Activated CD8-positive, alpha-beta T cell treated with anti-CD3 and anti-CD28 coated beads, Interleukin-2, amount 10 ng/mL, durations not matched to agents 7 days and 5 days (primary cell): ENCODE measurements around the gene RAB11FIP5. TPM values are rescaled to one million over a fixed set of nuclear protein-coding genes. Genes with fewer than 3 reads are reported as not detected.
"Not testable (repeated sequence)": the region's sequence is repeated elsewhere in the genome, so short reads cannot be mapped to it uniquely, and the experiment has no call there.

Experiments used
- ATAC-seq: fragments of 150-1000 bp; cut with Tn5 transposase; one replicate; pipeline ENCODE4 v1.10.0; 2021; ENCODE audit warnings: moderate library complexity
- CTCF ChIA-PET: fragments of 350-600 bp; sonication (Branson Sonifier 250); formaldehyde crosslinking; loops from one replicate; lab custom pipeline; 2021; ENCODE audit warnings: antibody characterized with exemption; lab: Charles Lee
- POLR2A ChIA-PET: fragments of 350-600 bp; sonication (Branson Sonifier 250); formaldehyde crosslinking; loops from one replicate; lab custom pipeline; 2021; ENCODE audit warnings: antibody characterized with exemption; lab: Charles Lee
- DNase-seq: peaks from one replicate; pipeline ENCODE4 v3.0.0-alpha.2; 2020
- H3K27ac Mint-ChIP-seq: one replicate; pipeline ENCODE4 v1.8.0; 2021; ENCODE audit warnings: mild to moderate bottlenecking, mixed read lengths
- H3K27me3 Mint-ChIP-seq: one replicate; pipeline ENCODE4 v1.8.0; 2021; ENCODE audit warnings: low read depth, mixed read lengths
- H3K36me3 Mint-ChIP-seq: one replicate; pipeline ENCODE4 v1.8.0; 2021; ENCODE audit warnings: low read depth, mixed read lengths
- H3K4me1 Mint-ChIP-seq: one replicate; pipeline ENCODE4 v1.8.0; 2021; ENCODE audit warnings: low read depth, mixed read lengths
- H3K4me3 Mint-ChIP-seq: one replicate; pipeline ENCODE4 v1.8.0; 2021; ENCODE audit warnings: mild to moderate bottlenecking, mixed read lengths
- H3K9me3 Mint-ChIP-seq: one replicate; pipeline ENCODE4 v1.8.0; 2022; ENCODE audit warnings: mixed read lengths; ENCODE audit not compliant: insufficient read depth
- total RNA-seq, 2 experiments: library from RNA; stranded (reverse); gene quantifications; one replicate each; pipeline ENCODE4 v1.2.3, GENCODE V29; 2021

The RAB11FIP5 gene
- total RNA-seq, 2 experiments from 2014 or later, result 1.4 to 1.7 TPM

- no peak for DNase-seq
- H3K4me3 Mint-ChIP-seq, result no peak overlapping the region
- H3K36me3 Mint-ChIP-seq, result no peaks in the 10 kb centered on the region
- peaks cover 14% of the 10 kb centered on the region for H3K27me3 Mint-ChIP-seq
- peaks cover 13% of the 10 kb centered on the region for H3K4me1 Mint-ChIP-seq
- no peak for ATAC-seq
- no peaks in the 10 kb centered on the region for H3K9me3 Mint-ChIP-seq
- ChIA-PET POLR2A (no interaction called here), CTCF (no interaction called here)
- H3K27ac Mint-ChIP-seq, result no peak overlapping the region
Observed at GRCh38 chr2:73106791-73107190, 6.0 kb downstream of the RAB11FIP5 start.

- no peak overlapping the region for H3K4me3 Mint-ChIP-seq
- H3K27me3 Mint-ChIP-seq, result peaks cover 1% of the 10 kb centered on the region
- DNase-seq (no peak), ATAC-seq (no peak)
- ChIA-PET POLR2A (no interaction called here), CTCF (no interaction called here)
- peaks cover 2% of the 10 kb centered on the region for H3K4me1 Mint-ChIP-seq
- H3K27ac Mint-ChIP-seq, result peak overlapping the region; percentile 4
- no peaks in the 10 kb centered on the region for H3K9me3 Mint-ChIP-seq
- H3K36me3 Mint-ChIP-seq, result no peaks in the 10 kb centered on the region
Observed at GRCh38 chr2:73105511-73105971, 7.2 kb downstream of the RAB11FIP5 start.

GRCh38 chr2:73104933-73105332 is 7.8 kb downstream of the RAB11FIP5 start:
- DNase-seq (no peak), ATAC-seq (no peak)
- Mint-ChIP-seq H3K4me1 (peaks cover 2% of the 10 kb centered on the region), H3K36me3 (no peaks in the 10 kb centered on the region), H3K27ac (no peak overlapping the region), H3K4me3 (no peak overlapping the region), H3K9me3 (no peaks in the 10 kb centered on the region), H3K27me3 (no peaks in the 10 kb centered on the region)
- CTCF ChIA-PET, result no interaction called here
- POLR2A ChIA-PET, result no interaction called here

GRCh38 chr2:73103018-73103542 is 9.7 kb downstream of the RAB11FIP5 start:
- Mint-ChIP-seq H3K36me3 (no peaks in the 10 kb centered on the region), H3K4me1 (peaks cover 2% of the 10 kb centered on the region), H3K27me3 (no peaks in the 10 kb centered on the region), H3K9me3 (no peaks in the 10 kb centered on the region), H3K4me3 (no peak overlapping the region), H3K27ac (no peak overlapping the region)
- DNase-seq (no peak), ATAC-seq (no peak)
- POLR2A ChIA-PET, result no interaction called here
- CTCF ChIA-PET, result interaction anchor here (0.9 kb wide), 1 partner anchor 9 kb away, joined by 3 read pairs; no protein-coding TSS in a partner anchor

- DNase-seq (no peak), ATAC-seq (no peak)
- Mint-ChIP-seq H3K36me3 (no peaks in the 10 kb centered on the region), H3K4me3 (no peak overlapping the region), H3K9me3 (no peaks in the 10 kb centered on the region), H3K27me3 (no peaks in the 10 kb centered on the region), H3K4me1 (no peaks in the 10 kb centered on the region), H3K27ac (no peak overlapping the region)
- ChIA-PET CTCF (no interaction called here), POLR2A (no interaction called here)
Observed at GRCh38 chr2:73101626-73102256, 11.0 kb downstream of the RAB11FIP5 start.

GRCh38 chr2:73100956-73101355 is 11.8 kb downstream of the RAB11FIP5 start:
- DNase-seq (no peak), ATAC-seq (no peak)
- Mint-ChIP-seq H3K4me3 (no peak overlapping the region), H3K27ac (no peak overlapping the region), H3K4me1 (no peaks in the 10 kb centered on the region), H3K36me3 (no peaks in the 10 kb centered on the region), H3K9me3 (no peaks in the 10 kb centered on the region), H3K27me3 (peaks cover 3% of the 10 kb centered on the region)
- ChIA-PET POLR2A (no interaction called here), CTCF (no interaction called here)

GRCh38 chr2:73099486-73099885 is 13.3 kb downstream of the RAB11FIP5 start:
- no peaks in the 10 kb centered on the region for H3K9me3 Mint-ChIP-seq
- POLR2A ChIA-PET, result no interaction called here
- DNase-seq (no peak), ATAC-seq (no peak)
- no peak overlapping the region for H3K4me3 Mint-ChIP-seq
- no peaks in the 10 kb centered on the region for H3K36me3 Mint-ChIP-seq
- CTCF ChIA-PET, result interaction anchor here (0.9 to 1.3 kb wide), 2 partner anchors 12 to 77 kb away, joined by 3 to 4 read pairs; no protein-coding TSS in a partner anchor
- no peaks in the 10 kb centered on the region for H3K4me1 Mint-ChIP-seq
- H3K27me3 Mint-ChIP-seq, result peaks cover 3% of the 10 kb centered on the region
- no peak overlapping the region for H3K27ac Mint-ChIP-seq

- Mint-ChIP-seq H3K27ac (no peak overlapping the region), H3K9me3 (no peaks in the 10 kb centered on the region), H3K4me3 (no peak overlapping the region), H3K36me3 (no peaks in the 10 kb centered on the region), H3K4me1 (no peaks in the 10 kb centered on the region), H3K27me3 (peaks cover 3% of the 10 kb centered on the region)
- ATAC-seq (no peak), DNase-seq (no peak)
- CTCF ChIA-PET, result interaction anchor here (1.0 to 1.9 kb wide), 5 partner anchors 8 to 82 kb away, joined by 3 to 8 read pairs (median 3); no protein-coding TSS in a partner anchor
- POLR2A ChIA-PET, result no interaction called here
Observed at GRCh38 chr2:73095910-73096309, 16.8 kb downstream of the RAB11FIP5 start.

- not testable (repeated sequence) for H3K9me3 Mint-ChIP-seq, H3K4me3 Mint-ChIP-seq, H3K4me1 Mint-ChIP-seq, DNase-seq, H3K27me3 Mint-ChIP-seq, ATAC-seq, H3K27ac Mint-ChIP-seq, H3K36me3 Mint-ChIP-seq
- POLR2A ChIA-PET, result interaction anchor here (0.6 kb wide), 1 partner anchor 151 kb away, joined by 3 read pairs; no protein-coding TSS in a partner anchor
- CTCF ChIA-PET, result interaction anchor here (1.0 to 1.4 kb wide), 3 partner anchors 9 to 206 kb away, joined by 3 to 7 read pairs (median 3); partner anchors contain the start of gene SPR
Observed at GRCh38 chr2:73093601-73094218, 19.0 kb downstream of the RAB11FIP5 start.

GRCh38 chr2:73092146-73092783 is 20.5 kb downstream of the RAB11FIP5 start:
- CTCF ChIA-PET, result interaction anchor here (1.0 to 1.8 kb wide), 2 partner anchors 8 to 85 kb away, joined by 3 to 6 read pairs; no protein-coding TSS in a partner anchor

GRCh38 chr2:73091696-73092095 is 21.1 kb downstream of the RAB11FIP5 start:
- Mint-ChIP-seq H3K27me3 (peaks cover 3% of the 10 kb centered on the region), H3K36me3 (no peaks in the 10 kb centered on the region), H3K4me1 (no peaks in the 10 kb centered on the region), H3K4me3 (no peak overlapping the region), H3K9me3 (no peaks in the 10 kb centered on the region), H3K27ac (no peak overlapping the region)
- ChIA-PET POLR2A (no interaction called here), CTCF (interaction anchor here (1.8 kb wide), 1 partner anchor 85 kb away, joined by 6 read pairs; no protein-coding TSS in a partner anchor)
- ATAC-seq (no peak), DNase-seq (no peak)

More at GRCh38 chr2:73092146-73092783, 20.5 kb downstream of the RAB11FIP5 start:
- no peaks in the 10 kb centered on the region for H3K9me3 Mint-ChIP-seq
- POLR2A ChIA-PET, result no interaction called here
- no peak for DNase-seq
- no peaks in the 10 kb centered on the region for H3K36me3 Mint-ChIP-seq
- peaks cover 3% of the 10 kb centered on the region for H3K27me3 Mint-ChIP-seq
- no peak for ATAC-seq
- H3K27ac Mint-ChIP-seq, result no peak overlapping the region
- no peaks in the 10 kb centered on the region for H3K4me1 Mint-ChIP-seq
- no peak overlapping the region for H3K4me3 Mint-ChIP-seq
